ENCODE measurements around the gene RIPOR1.

GRCh38 chr16:67547423-67548264, 19.0 kb downstream of the RIPOR1 start:
- TF ChIP-seq CTCF (IDR thresholded peaks at IDR 0.05) (no peak), POLR2A (IDR thresholded peaks at IDR 0.05; ENCODE audit: low read depth) (no peak)

All from esophagus muscularis mucosa (tissue), 3 donors.